Epithelial cell of esophagus (primary cell): ENCODE measurements around the gene KRT28.

Source experiments
- DNase-seq: peaks from one replicate; pipeline ENCODE4 v3.0.0; 2010; ENCODE audit warnings: low read depth
- H3K4me3 ChIP-seq: 2 replicates; pipeline ENCODE4 v1.5.1; 2011; ENCODE audit warnings: mild to moderate bottlenecking, low read length, control low read depth
- TF ChIP-seq, protein P1 (sequence below): IDR thresholded peaks from 2 replicates; pipeline ENCODE4 v1.5.1; 2011; ENCODE audit warnings: low read depth, mild to moderate bottlenecking, low read length, control low read depth, inconsistent platforms; ENCODE audit not compliant: insufficient read depth; ENCODE audit errors: missing control alignments

KRT28 gene, protein sequence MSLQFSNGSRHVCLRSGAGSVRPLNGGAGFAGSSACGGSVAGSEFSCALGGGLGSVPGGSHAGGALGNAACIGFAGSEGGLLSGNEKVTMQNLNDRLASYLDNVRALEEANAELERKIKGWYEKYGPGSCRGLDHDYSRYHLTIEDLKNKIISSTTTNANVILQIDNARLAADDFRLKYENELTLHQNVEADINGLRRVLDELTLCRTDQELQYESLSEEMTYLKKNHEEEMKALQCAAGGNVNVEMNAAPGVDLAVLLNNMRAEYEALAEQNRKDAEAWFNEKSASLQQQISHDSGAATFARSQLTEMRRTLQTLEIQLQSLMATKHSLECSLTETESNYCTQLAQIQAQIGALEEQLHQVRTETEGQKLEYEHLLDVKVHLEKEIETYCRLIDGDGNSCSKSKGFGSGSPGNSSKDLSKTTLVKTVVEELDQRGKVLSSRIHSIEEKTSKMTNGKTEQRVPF

DNA sequence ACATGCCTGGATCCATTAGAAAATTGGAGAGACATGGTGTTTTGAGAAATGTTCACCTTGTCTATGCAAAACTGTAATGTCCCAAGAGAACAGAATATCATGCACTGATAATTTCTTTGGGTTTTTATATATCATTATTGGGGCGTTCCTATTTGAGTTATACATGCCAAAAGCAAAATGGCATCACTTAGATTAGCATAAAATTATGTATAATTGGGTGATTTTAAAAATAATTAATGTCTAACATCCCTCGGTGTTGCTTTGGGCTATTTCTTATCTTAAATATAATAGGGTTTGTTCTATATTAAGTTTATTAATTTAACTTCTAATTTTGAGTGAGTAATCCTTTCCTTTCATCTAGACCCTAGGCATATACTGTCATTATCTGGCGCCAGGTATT, at the start of gene KRT28:
KRT28 (minus strand) TSS at position 101 of the 400 bp plus-strand sequence; CDS start at position 35, 66 bp downstream.
- no peak within 1 kb of the TSS for H3K4me3 ChIP-seq
- TF ChIP-seq, protein P1, sequence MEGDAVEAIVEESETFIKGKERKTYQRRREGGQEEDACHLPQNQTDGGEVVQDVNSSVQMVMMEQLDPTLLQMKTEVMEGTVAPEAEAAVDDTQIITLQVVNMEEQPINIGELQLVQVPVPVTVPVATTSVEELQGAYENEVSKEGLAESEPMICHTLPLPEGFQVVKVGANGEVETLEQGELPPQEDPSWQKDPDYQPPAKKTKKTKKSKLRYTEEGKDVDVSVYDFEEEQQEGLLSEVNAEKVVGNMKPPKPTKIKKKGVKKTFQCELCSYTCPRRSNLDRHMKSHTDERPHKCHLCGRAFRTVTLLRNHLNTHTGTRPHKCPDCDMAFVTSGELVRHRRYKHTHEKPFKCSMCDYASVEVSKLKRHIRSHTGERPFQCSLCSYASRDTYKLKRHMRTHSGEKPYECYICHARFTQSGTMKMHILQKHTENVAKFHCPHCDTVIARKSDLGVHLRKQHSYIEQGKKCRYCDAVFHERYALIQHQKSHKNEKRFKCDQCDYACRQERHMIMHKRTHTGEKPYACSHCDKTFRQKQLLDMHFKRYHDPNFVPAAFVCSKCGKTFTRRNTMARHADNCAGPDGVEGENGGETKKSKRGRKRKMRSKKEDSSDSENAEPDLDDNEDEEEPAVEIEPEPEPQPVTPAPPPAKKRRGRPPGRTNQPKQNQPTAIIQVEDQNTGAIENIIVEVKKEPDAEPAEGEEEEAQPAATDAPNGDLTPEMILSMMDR: no peak
- no peak for DNase-seq

DNA sequence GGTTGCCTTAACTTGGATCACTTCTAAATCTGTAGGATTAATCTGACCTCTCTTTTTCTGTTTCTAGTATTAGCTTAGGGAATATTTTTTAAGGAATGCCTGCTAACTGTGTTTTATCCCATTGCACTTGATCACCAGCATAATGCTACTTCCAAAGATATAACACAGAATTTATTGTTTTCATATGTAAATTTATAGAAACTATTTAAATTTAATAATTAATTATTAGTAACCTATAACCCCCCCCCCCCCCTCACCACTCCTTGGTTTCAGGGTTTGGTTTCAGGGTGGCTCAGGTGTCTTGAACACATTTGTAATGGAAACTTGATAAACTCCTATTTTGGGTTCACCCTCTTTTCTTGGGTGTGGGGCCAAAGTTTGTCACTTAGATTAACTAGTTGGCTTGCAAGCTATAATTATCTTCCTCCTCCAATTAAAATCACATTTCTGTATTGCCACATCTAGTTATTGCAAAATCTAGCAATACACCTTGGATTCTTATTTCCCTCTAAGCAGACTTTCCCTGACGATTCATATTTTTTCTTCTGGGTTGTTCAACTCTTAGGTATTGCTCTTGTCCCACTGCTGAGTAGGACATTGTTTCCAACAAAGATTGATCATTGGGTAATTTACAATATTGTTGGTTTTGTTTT, 49.0 kb upstream of the KRT28 start:
- TF ChIP-seq, protein P1: no peak
- DNase-seq: peak; percentile 67
- no peak overlapping the region for H3K4me3 ChIP-seq

DNA sequence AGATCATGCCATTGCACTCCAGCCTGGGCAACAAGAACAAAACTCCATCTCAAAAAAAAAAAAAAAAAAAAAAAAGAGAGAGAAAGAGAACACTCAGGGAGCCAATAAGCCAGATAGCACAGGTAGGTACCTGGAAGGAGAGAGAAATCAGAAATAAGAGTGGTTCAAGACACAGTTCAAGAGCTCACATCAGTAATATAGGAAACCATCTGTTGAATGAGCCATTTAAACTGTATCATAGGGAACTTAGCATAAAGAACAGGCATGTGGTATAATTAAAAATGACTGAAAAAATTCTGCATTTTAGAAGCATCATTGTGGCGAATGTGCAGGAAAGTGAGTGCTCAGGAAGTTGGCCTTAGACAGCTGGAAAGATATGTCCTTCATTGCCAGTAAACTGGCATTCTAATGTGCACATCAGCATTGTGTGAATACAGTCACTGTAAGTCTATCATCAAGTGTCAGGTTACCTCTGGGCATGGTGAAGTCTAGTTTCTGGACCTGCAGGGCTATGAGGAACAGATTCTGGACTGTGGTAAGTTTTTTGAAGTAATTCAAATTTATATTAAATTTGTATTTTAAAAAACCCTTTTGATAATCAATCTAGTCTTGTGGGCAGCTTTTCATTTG, 46.9 kb upstream of the KRT28 start:
- H3K4me3 ChIP-seq: no peak overlapping the region
- TF ChIP-seq, protein P1: no peak
- peak; percentile 35 for DNase-seq

DNA sequence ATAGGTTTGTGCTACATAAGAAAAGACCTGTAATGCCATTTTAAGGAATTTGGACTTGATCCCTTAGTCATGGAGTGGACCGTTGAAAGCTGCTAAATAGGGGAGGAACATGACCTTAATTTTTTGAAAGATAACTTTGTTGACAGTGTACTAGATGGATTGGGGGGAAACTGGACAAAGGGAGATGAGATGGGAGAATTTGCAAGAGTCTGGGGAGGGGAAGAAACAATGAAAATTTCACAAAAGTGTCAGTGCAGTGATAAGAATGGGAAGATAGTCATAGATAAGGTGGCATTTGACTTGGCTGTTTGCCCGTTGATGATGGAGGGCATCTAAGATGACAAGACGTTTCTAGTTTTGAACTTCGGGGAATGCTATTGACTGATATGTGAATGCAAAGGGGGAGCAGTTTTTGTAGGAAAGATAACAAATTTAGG, 44.9 kb upstream of the KRT28 start:
- TF ChIP-seq, protein P1: no peak
- no peak for DNase-seq
- no peak overlapping the region for H3K4me3 ChIP-seq

DNA sequence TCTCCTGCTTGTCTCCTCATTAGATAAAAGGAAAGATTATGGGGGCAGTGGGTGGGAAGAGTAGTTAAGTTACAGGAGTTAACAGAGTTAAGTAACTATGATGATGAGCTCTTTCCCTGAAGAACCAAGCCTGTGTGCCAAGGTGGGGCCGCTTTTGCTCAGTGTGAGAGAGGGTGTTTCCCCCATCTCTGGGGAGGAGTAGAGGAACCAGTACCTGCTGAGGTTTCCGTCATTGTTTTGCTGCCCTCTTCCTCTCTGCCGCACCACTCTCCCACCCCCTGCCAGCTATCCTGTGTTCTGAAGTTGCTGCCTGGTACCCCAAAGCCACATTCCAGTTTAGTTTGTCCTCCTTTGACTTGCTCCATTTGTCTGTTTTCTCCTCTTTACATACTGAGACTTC, 43.5 kb upstream of the KRT28 start:
- TF ChIP-seq, protein P1: no peak
- no peak overlapping the region for H3K4me3 ChIP-seq
- no peak for DNase-seq

DNA sequence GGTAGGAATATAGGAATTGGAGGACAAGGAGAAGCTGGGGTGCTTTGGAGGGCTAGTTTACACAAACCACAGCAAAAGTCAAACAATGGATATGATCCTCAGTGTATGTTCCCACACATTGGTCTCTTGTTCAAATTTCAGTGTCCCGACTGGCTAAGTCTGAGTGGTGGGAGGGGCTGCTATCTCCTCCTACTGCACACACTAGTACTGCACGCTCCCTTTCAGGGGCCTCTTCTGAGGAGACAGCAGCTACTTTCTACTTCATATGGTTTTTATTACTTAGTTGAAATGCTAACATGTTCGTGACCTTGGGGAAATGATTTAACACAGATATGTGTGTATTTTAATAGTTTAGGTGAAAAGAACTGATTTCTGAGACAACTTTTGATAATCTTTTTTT, 41.5 kb upstream of the KRT28 start:
- no peak for DNase-seq
- H3K4me3 ChIP-seq: no peak overlapping the region
- TF ChIP-seq, protein P1: no peak
